Measurements from ENCODE around the gene NTSR1. TPM values are rescaled to one million over a fixed set of nuclear protein-coding genes. Genes with fewer than 3 reads are reported as not detected.

NTSR1 gene
- total RNA-seq, 1 donor, result under 0.01 TPM

DNA sequence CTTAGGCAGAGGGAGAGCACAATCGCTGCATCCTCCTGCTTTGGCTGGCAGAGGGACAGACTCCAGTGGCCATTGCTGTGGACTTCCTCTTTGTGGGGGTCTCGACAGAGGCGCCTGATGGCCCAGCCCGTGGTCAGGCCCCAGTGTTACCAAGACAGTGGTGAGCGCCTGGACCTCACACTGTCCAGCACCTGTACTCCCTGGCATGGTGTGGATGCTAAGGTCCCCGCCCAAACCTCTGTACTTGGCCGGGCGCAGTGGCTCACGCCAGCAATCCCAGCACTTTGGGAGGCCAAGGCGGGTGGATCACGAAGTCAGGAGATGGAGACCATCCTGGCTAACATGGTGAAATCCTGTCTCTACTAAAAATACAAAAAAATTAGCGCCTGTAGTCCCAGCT, 2.3 kb upstream of the NTSR1 start:
- DNase-seq (ENCODE audit: low read depth), result no peak
- H3K4me3 ChIP-seq (ENCODE audit: low read depth, low read length), result no peak overlapping the region
- TF ChIP-seq, protein P1, sequence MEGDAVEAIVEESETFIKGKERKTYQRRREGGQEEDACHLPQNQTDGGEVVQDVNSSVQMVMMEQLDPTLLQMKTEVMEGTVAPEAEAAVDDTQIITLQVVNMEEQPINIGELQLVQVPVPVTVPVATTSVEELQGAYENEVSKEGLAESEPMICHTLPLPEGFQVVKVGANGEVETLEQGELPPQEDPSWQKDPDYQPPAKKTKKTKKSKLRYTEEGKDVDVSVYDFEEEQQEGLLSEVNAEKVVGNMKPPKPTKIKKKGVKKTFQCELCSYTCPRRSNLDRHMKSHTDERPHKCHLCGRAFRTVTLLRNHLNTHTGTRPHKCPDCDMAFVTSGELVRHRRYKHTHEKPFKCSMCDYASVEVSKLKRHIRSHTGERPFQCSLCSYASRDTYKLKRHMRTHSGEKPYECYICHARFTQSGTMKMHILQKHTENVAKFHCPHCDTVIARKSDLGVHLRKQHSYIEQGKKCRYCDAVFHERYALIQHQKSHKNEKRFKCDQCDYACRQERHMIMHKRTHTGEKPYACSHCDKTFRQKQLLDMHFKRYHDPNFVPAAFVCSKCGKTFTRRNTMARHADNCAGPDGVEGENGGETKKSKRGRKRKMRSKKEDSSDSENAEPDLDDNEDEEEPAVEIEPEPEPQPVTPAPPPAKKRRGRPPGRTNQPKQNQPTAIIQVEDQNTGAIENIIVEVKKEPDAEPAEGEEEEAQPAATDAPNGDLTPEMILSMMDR (IDR thresholded peaks at IDR 0.05; ENCODE audit: insufficient read depth, low read depth, low read length), result no peak

DNA sequence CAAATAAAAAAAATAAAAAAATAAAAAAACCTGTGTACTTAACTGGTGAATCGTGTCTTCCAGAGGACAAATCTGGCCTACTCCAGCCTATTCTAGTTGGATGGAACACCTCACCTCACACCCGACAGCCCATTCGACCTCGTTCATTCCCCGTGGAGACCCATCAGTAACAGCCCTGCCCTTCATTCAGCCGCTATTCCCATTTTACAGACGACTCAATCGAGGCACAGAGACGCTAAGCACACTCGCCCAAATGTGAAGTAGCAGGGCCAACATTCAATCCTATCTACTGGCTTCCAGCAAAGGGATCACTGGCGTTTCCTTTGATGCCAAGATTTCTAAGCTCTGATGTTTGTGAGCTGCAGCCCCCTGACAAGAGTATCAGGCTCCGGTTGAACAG, 1.8 kb upstream of the NTSR1 start:
- no peak for DNase-seq (ENCODE audit: low read depth)
- no peak overlapping the region for H3K4me3 ChIP-seq (ENCODE audit: low read depth, low read length)
- TF ChIP-seq, protein P1 (IDR thresholded peaks at IDR 0.05; ENCODE audit: insufficient read depth, low read depth, low read length), result no peak

DNA sequence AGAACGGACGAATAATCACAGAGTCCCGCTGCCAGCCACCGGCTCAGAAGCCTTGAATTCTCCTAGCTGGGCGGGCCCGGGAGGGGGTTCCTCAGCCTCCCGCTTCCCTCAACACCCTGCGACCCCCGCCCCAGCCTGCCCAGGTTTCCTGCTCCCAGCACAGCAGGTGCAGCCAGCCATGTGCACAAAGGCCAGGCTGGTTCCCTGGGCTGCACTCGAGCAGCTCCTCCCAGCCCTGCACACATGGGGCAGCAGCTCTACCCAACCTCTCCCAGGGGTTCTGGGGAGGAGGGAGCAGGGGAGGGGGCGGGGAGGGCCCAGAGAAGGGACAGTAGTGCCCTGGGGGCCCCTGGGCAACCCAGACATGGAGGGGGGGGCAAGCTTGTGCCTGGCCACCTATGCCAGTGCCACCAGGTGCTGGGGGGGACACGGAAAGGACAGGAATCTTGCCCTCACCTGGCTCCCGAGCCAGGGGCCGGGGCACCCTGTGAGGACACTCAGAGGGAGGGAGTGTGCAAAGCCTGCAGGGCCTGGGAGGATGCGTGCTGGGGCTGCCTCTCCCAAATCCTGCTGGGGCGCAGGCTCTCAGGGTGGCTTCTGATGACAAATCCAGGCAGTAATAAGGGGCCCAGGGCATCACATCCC, 1.2 kb upstream of the NTSR1 start:
- TF ChIP-seq, protein P1 (IDR thresholded peaks at IDR 0.05; ENCODE audit: insufficient read depth, low read depth, low read length), result no peak
- H3K4me3 ChIP-seq (ENCODE audit: low read depth, low read length), result no peak overlapping the region
- DNase-seq (ENCODE audit: low read depth), result no peak

DNA sequence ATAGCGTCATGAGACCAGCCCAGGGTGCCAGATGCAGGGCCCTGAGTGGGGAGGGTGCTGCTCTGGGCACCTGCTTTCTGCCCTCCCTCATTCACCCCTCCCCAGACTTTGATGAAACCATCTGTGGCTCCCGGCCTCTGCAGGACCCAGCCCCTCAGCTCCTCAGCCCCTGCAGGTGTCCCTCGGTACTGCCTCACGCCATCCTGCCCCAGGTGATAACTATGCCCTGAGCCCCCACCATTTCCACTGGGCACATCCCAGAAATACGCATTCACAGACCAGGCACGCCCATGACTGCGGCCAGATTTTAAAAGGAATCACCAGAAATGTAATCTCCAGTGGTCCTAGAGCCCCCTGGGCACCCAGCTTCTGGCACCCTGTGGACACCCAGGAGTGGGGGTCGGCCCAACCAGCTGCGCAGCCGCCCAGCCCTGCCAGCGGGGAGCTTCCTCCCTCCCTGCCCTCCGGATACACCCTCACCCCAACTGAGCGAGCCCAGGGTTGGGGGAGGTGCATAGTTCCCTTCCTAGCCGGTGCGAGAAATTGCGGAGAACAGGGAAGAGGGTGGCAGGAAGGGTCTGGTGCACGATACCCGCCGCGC, 615 bp upstream of the NTSR1 start:
- no peak for DNase-seq (ENCODE audit: low read depth)
- H3K4me3 ChIP-seq (ENCODE audit: low read depth, low read length), result no peak overlapping the region
- TF ChIP-seq, protein P1 (IDR thresholded peaks at IDR 0.05; ENCODE audit: insufficient read depth, low read depth, low read length), result peak; percentile 25

GRCh38 chr20:62709537-62709905, 885 bp downstream of the NTSR1 start:
- no peak for DNase-seq (ENCODE audit: low read depth)
- no peak overlapping the region for H3K4me3 ChIP-seq (ENCODE audit: low read depth, low read length)
- TF ChIP-seq, protein P1 (IDR thresholded peaks at IDR 0.05; ENCODE audit: insufficient read depth, low read depth, low read length), result no peak

DNA sequence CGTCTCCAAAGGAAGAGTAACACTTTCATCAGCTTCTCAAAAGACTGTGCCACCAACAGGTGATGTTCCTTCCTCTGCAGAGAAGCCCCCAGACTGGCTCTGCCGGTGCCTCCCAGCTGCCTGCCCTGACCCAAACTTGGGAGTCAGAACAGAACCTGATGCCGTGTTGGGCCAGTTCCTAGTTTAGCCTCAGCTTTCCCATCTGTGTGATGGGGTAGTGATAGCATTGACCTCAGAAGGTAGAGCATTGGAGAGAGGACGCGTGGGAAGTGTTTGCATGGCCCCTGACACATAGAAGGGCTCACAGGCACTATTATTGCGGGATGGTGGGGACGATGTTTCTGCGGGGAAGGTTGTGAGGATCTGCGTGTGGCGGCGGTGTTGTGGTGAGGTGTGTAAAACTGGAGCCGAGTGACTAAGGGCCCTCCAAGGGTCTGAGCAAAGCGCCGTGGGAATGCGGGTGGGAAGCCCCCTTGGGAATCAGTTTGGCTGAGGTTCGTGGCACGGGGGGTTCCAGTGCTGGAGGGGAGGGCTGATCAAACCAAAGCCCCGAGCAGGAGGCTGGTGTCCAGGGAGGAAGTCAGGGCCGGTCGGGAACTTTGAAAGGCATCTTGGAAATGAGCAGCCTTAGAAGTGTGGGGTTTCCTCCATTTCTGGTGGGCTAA, 1.7 kb downstream of the NTSR1 start:
- H3K4me3 ChIP-seq (ENCODE audit: low read depth, low read length), result no peak overlapping the region
- TF ChIP-seq, protein P1 (IDR thresholded peaks at IDR 0.05; ENCODE audit: insufficient read depth, low read depth, low read length), result no peak
- DNase-seq (ENCODE audit: low read depth), result no peak
